Muscle of arm (tissue), 12 donors: ENCODE measurements around the gene CLDN7. TPM values are rescaled to one million over a fixed set of nuclear protein-coding genes. Genes with fewer than 3 reads are reported as not detected.
A peak's percentile ranks its signal among the peaks of the same experiment; 100 is the strongest.
"Not testable (repeated sequence)": the region's sequence is repeated elsewhere in the genome, so short reads cannot be mapped to it uniquely, and the experiment has no call there.

Experiments used
- DNase-seq: peaks from one replicate; pipeline ENCODE4 v3.0.0-alpha.2; 2013
- polyA plus RNA-seq, 12 donors: library from polyadenylated mRNA; unstranded; fragments of 120-200 nt; gene quantifications; one replicate each; pipeline ENCODE4 v1.2.1, GENCODE V29; 2013; ENCODE audit not compliant: insufficient read length in 12 of 12

Gene CLDN7
- polyA plus RNA-seq, 12 donors, result 0.32 to 39.4 (median 1.1) TPM; not detected in 1

GRCh38 chr17:7258731-7259554 lies 3.3 kb downstream of the CLDN7 start:
- DNase-seq, result no peak

DNA sequence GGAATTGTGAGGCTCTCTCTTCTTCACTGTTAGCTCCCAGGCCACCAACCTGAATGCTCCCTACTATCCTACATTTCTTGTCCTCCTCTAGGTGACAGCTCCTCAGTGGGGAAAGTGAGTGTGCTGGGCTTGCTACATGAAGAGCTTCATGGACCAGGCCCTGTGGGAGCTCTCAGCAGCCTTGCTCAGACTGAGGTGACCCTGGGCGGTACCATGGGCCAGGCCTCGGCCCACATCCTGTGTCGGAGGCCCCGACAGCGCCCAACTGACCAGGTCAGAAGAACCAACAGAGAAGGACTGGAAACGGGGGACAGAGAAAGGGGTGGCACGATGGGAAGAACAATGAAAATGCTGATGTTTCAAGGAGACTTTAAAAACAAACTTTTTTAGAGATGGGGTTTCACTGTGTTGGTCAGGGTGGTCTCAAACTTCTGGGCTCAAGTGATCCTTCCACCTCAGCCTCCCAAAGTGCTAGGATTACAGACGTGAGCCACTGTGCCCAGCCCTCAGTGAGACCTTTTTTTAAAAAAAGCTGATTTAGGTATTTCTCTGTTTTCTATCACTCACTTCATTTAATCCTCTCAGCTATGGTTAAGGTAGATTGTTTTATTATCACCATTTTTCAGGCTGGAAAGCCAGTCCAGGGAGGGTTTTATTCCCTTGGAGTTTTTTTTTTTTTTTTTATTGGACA lies 5.4 kb downstream of the CLDN7 start:
- DNase-seq, result no peak

- DNase-seq, result no peak
These were observed 7.8 kb downstream of the CLDN7 start for GRCh38 chr17:7254511-7254910.

DNA sequence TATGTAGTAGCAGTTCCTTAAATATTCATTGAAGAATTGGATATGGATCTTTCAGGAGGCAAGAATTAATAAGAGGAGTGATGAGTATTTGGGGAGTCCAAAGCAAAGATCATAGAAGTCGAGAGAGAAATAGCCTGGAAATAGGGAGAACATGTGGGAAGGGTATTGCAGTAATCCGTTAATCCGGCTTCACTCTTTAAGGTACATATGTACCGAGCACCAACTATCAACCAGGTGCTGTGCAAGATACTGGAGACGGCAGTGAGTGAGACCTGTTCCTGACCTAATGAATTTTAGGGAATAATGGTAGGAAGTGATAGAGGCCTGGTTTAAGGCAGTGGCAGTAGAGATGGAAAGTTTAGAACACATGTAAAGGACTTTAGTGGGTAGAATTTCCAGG lies 9.2 kb downstream of the CLDN7 start:
- no peak for DNase-seq

- peak; percentile 95 for DNase-seq
These were observed 9.9 kb downstream of the CLDN7 start, which contains the start of gene ELP5 for GRCh38 chr17:7252176-7253043. ELP5 (plus strand) TSS chr17:7252215; CDS start chr17:7252551, 336 bp downstream.

- DNase-seq, result peak; percentile 100
These were observed 10.6 kb downstream of the CLDN7 start, which contains the start of gene CTDNEP1 for GRCh38 chr17:7251661-7252175. CTDNEP1 (minus strand) TSS chr17:7251734; CDS start chr17:7251296, 438 bp downstream.

- DNase-seq, result no peak
These were observed 11.3 kb downstream of the CLDN7 start for GRCh38 chr17:7250695-7251627.

DNA sequence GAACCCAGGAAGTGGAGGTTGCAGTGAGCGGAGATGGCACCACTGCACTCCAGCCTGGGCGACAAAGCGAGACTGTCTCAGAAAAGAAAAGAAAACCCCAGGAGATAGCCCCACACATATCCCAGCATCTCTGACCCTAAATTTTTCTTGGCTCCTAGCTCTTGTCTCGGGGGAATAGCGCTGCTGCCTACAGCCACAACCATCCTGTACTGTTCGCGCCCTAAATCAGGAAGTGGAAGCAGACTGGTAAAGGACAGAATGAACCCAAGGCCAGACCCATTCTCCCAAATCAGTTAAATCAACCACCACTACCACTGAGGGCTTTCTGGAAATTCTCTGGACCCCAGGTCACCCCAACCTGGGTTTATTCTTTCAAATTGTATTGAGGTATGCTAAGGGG lies 12.4 kb downstream of the CLDN7 start:
- no peak for DNase-seq

GRCh38 chr17:7249214-7249613 lies 13.1 kb downstream of the CLDN7 start:
- DNase-seq, result no peak

- DNase-seq, result no peak
These were observed 13.5 kb downstream of the CLDN7 start for GRCh38 chr17:7248796-7249195.

GRCh38 chr17:7246779-7247178 lies 15.5 kb downstream of the CLDN7 start:
- DNase-seq, result no peak

DNA sequence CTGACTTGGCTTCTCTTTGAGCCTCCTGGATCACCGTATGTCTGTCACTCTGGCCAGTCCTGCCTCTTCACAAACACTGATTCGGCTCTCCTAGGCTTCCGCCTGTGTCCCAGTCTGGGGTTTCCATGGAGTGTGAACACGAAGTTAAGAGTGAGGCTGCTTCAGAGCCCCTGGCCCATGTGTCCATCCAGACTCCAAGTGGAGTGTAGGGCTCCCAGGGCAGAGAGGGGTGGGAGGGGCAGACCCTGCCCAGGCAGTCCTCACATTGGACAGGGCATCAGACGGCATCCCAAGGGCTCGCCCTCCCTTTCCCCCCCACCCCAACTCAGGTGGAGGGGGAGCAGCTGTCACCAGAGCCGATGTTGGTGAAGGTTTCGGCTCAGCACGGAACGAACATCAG lies 18.4 kb downstream of the CLDN7 start:
- not testable (repeated sequence) for DNase-seq

- no peak for DNase-seq
These were observed 18.9 kb downstream of the CLDN7 start for GRCh38 chr17:7243453-7243729.

- peak; percentile 98 for DNase-seq
These were observed 19.4 kb downstream of the CLDN7 start for GRCh38 chr17:7242717-7243452.

GRCh38 chr17:7241783-7242716 lies 20.2 kb downstream of the CLDN7 start, which contains the start of gene GABARAP:
GABARAP (minus strand) TSS chr17:7242449; CDS start chr17:7242330, 119 bp downstream.
- DNase-seq, result peak; percentile 99

DNA sequence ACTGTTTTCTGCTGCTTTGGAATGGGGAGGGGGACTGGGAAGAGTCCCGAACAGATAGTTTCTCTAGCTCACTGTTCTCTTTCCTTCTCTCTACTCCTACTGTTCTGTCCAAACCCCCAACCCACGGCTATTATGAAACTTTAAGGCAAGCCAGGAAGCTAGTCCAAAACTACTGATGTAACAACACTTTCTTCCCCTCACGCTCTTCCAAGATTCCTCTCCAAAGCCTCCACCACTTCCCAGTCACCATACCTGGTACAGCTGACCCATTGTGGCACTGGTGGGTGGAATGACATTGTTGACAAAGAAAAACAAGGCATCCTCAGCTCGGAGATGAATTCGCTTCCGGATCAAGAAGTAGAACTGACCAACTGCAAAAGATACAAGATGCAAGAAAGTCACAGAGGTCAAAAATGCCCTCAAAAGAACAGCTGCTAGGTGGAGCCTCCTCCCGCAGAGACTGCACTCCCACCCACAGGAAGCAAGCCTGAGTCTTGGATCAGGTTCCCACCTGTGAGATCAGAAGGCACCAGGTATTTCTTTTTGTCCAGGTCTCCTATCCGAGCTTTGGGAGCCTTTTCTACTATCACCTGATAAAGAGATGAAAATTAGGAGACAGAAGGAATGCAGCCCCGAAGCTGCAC lies 21.1 kb downstream of the CLDN7 start:
- no peak for DNase-seq

- no peak for DNase-seq
These were observed 21.9 kb downstream of the CLDN7 start for GRCh38 chr17:7240375-7240774.
